Measurements from ENCODE around the gene FANCG.

Gene FANCG

GRCh38 chr9:35072461-35073278, 7.1 kb downstream of the FANCG start, which contains the start of gene VCP:
TSS of gene VCP (minus strand) at chr9:35072625. CDS start at chr9:35072353, 272 bp downstream.
- in situ Hi-C loops (cut with MboI; ENCODE audit: low pct_unique_long_range_greater_than_20kb, low sequenced_read_pairs), result no loop called here
- peak; percentile 99 for DNase-seq

- DNase-seq, result peak; percentile 89
- in situ Hi-C loops (cut with MboI; ENCODE audit: low pct_unique_long_range_greater_than_20kb, low sequenced_read_pairs), result no loop called here
Measured at GRCh38 chr9:35071814-35072460, 7.8 kb downstream of the FANCG start.

GRCh38 chr9:35070823-35071813, 8.6 kb downstream of the FANCG start:
- in situ Hi-C loops (cut with MboI; ENCODE audit: low pct_unique_long_range_greater_than_20kb, low sequenced_read_pairs), result no loop called here
- DNase-seq, result no peak

GRCh38 chr9:35069020-35069419, 10.7 kb downstream of the FANCG start:
- no peak for DNase-seq
- in situ Hi-C loops (cut with MboI; ENCODE audit: low pct_unique_long_range_greater_than_20kb, low sequenced_read_pairs), result no loop called here

GRCh38 chr9:35067056-35067455, 12.7 kb downstream of the FANCG start:
- in situ Hi-C loops (cut with MboI; ENCODE audit: low pct_unique_long_range_greater_than_20kb, low sequenced_read_pairs), result no loop called here
- no peak for DNase-seq

- DNase-seq, result no peak
- in situ Hi-C loops (cut with MboI; ENCODE audit: low pct_unique_long_range_greater_than_20kb, low sequenced_read_pairs), result no loop called here
Measured at GRCh38 chr9:35060548-35061207, 19.1 kb downstream of the FANCG start.

GRCh38 chr9:35059438-35059837, 20.3 kb downstream of the FANCG start:
- DNase-seq, result no peak
- in situ Hi-C loops (cut with MboI; ENCODE audit: low pct_unique_long_range_greater_than_20kb, low sequenced_read_pairs), result no loop called here

- DNase-seq, result no peak
- in situ Hi-C loops (cut with MboI; ENCODE audit: low pct_unique_long_range_greater_than_20kb, low sequenced_read_pairs), result no loop called here
Measured at GRCh38 chr9:35057271-35057620, 22.5 kb downstream of the FANCG start.

GRCh38 chr9:35056571-35057270, 23.0 kb downstream of the FANCG start:
- in situ Hi-C loops (cut with MboI; ENCODE audit: low pct_unique_long_range_greater_than_20kb, low sequenced_read_pairs), result no loop called here

GRCh38 chr9:35054871-35055644, 24.7 kb downstream of the FANCG start:
- in situ Hi-C loops (cut with MboI; ENCODE audit: low pct_unique_long_range_greater_than_20kb, low sequenced_read_pairs), result no loop called here
- no peak for DNase-seq

More at GRCh38 chr9:35056571-35057270, 23.0 kb downstream of the FANCG start:
- no peak for DNase-seq

GRCh38 chr9:35054185-35054835, 25.4 kb downstream of the FANCG start:
- no peak for DNase-seq
- in situ Hi-C loops (cut with MboI; ENCODE audit: low pct_unique_long_range_greater_than_20kb, low sequenced_read_pairs), result no loop called here

- DNase-seq, result peak; percentile 80
- in situ Hi-C loops (cut with MboI; ENCODE audit: low pct_unique_long_range_greater_than_20kb, low sequenced_read_pairs), result no loop called here
Measured at GRCh38 chr9:35051069-35051967, 28.4 kb downstream of the FANCG start.

GRCh38 chr9:35048511-35048910, 31.2 kb downstream of the FANCG start:
- in situ Hi-C loops (cut with MboI; ENCODE audit: low pct_unique_long_range_greater_than_20kb, low sequenced_read_pairs), result no loop called here

GRCh38 chr9:35044071-35044470, 35.7 kb downstream of the FANCG start:
- in situ Hi-C loops (cut with MboI; ENCODE audit: low pct_unique_long_range_greater_than_20kb, low sequenced_read_pairs), result no loop called here
- no peak for DNase-seq

More at GRCh38 chr9:35048511-35048910, 31.2 kb downstream of the FANCG start:
- no peak for DNase-seq

- no peak for DNase-seq
- in situ Hi-C loops (cut with MboI; ENCODE audit: low pct_unique_long_range_greater_than_20kb, low sequenced_read_pairs), result no loop called here
Measured at GRCh38 chr9:35042891-35043545, 36.7 kb downstream of the FANCG start.

GRCh38 chr9:35042081-35042604, 37.6 kb downstream of the FANCG start:
- peak; percentile 30 for DNase-seq
- in situ Hi-C loops (cut with MboI; ENCODE audit: low pct_unique_long_range_greater_than_20kb, low sequenced_read_pairs), result no loop called here
